GM19463 (cell line): ENCODE results near the gene ASTE1.
A peak's percentile ranks its signal among the peaks of the same experiment; 100 is the strongest.
"Not testable (repeated sequence)": the region's sequence is repeated elsewhere in the genome, so short reads cannot be mapped to it uniquely, and the experiment has no call there.

Experiments
- ATAC-seq: cut with Tn5 transposase; IDR thresholded peaks from one replicate; pipeline ENCODE4 v1.9.1; 2021; ENCODE audit warnings: mild to moderate bottlenecking, moderate library complexity; ENCODE audit not compliant: unreplicated experiment

Gene ASTE1, protein sequence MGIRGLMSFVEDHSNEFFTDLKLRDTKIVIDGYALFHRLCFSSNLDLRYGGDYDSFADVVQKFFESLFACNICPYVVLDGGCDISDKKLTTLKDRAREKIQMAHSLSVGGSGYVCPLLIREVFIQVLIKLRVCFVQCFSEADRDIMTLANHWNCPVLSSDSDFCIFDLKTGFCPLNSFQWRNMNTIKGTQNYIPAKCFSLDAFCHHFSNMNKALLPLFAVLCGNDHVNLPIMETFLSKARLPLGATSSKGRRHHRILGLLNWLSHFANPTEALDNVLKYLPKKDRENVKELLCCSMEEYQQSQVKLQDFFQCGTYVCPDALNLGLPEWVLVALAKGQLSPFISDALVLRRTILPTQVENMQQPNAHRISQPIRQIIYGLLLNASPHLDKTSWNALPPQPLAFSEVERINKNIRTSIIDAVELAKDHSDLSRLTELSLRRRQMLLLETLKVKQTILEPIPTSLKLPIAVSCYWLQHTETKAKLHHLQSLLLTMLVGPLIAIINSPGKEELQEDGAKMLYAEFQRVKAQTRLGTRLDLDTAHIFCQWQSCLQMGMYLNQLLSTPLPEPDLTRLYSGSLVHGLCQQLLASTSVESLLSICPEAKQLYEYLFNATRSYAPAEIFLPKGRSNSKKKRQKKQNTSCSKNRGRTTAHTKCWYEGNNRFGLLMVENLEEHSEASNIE

DNA sequence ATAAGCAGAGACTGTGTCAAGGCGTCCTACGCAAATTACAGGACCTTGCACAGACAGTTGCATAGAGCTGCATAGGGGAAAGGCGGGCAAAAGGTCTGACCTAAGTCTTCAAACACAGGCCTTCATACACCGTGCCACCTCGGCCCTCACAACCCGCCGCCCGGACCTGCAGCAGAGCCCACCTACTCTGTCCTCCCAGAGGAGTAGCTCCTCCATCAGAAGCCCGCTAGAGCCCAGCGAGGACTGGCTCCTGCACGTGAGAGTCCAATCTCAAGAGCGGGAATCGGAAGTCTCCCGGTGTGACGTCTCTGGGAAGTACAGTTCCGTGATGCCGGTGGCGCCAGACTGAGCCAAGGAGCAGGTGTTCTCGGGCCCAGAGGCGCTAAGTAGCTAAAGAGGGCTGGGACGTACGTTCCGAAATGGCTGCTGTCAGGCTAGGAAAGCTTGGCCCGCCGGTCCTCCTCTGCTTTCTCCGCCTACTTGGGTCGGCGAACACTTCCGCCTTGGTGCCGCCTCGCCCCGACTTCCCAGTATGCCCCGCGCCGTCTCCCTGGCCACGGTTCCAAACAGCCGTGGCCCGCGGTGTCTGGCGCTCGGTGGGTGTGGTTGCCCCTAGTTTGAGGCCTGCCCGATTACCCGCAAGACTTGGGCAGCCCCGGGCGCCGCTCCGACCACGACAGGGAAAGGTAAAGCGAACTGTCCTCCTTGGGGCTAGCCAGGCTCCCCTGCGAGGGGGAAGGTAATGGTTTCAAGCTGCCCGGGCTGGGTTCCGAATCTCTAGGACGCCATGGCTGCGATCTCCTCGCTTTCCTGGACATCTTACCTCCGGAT, at the start of gene ASTE1, which contains the start of gene NEK11:
TSS of gene ASTE1 (minus strand) at position 505 of the 831 bp plus-strand sequence. CDS start 1,519 bp downstream, outside the sequence.
TSS of gene NEK11 (plus strand) at position 557 of the 831 bp plus-strand sequence. CDS start 2,832 bp downstream, outside the sequence.
- peak; percentile 99 for ATAC-seq

DNA sequence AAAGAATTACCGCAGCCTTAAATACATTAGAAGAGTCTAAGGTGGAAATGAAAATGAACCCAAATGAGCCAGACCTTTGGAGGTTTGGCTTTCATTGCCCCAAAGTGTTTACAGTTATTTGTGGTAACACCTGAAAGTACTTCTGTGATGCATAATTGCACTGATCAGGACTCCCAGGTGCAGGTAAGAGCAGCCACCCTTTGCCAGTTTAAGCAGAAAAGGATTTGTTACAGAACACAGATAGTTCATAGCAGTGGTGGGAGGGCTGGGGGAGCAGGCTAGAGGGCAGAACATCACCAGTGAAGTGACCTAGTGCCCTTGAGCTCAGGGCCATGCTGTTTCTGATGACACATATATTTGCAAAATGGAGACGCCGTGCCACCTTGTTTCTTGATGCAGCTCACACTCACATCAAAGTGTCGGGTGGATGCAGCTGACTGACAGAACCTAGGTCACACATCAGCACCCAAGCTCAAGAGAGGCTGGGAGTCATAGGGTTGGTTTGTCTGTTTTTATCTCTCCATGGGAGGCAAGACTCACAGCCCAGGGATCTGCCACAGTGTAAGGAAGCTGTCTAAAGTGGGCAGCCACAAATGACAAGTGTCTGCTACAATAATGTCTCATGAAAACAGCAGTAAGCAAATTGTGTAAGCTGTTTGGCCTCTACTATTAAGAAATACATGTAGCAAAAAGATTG, 49.2 kb upstream of the ASTE1 start:
- no peak for ATAC-seq

DNA sequence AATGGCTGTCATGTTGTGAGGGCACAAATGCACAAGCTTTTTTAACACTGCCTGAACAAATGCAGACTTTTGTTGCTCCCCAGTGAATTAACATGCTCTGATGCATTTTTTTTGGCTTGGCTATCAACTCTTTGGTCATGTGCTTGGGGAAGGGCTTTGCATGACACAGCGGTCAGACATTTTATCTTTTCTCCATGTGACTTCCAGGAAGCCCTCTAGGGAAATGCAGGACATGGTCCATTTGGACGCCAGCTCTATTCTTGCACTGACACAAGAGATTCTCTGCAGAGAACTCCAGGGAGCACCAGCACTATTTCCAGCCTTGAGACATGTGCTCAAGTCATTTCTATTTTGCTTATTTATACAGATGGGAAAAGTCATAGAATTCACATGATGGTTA, 46.2 kb upstream of the ASTE1 start:
- no peak for ATAC-seq

DNA sequence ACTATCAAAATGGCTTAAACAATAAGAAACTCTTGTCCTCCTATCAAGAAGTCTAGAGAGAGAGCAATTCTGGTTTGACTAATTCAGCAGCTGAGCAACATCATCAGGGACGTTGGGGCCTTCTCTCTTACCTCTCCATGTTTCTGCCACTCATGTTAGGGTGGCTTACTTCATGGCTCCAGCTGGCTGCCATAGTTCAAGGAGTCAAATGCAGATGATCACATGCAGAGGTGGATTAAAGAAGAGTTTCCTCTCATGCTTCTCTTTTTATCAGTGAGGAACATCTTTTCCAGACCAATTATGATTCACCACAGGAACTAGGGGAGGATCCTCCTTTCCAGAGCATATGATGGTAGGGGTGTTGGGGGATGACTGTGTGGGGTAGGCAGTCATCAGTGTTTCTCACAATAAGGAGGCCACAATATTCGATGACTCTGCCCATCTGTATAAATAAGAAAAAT, 45.5 kb upstream of the ASTE1 start:
- no peak for ATAC-seq

DNA sequence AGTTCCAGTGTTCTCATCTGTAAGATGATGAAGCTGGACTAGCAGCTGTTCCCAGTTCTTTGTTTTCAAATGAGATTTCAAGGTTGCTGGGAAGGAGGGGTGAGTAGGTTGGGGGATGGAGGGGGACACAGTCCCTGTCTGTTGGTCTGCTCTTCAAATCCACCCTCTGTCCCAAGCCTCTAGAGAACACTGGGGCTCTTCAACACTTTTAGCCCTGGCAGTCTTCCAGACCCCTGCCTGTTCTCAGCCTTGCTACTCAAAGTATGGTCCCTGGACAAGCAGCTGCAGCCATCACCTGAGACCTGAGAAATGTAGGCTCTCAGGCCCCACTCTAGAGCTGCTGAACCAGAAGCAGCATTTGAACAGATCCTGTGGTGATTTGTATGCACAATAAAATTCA, 41.4 kb upstream of the ASTE1 start:
- ATAC-seq = no peak

DNA sequence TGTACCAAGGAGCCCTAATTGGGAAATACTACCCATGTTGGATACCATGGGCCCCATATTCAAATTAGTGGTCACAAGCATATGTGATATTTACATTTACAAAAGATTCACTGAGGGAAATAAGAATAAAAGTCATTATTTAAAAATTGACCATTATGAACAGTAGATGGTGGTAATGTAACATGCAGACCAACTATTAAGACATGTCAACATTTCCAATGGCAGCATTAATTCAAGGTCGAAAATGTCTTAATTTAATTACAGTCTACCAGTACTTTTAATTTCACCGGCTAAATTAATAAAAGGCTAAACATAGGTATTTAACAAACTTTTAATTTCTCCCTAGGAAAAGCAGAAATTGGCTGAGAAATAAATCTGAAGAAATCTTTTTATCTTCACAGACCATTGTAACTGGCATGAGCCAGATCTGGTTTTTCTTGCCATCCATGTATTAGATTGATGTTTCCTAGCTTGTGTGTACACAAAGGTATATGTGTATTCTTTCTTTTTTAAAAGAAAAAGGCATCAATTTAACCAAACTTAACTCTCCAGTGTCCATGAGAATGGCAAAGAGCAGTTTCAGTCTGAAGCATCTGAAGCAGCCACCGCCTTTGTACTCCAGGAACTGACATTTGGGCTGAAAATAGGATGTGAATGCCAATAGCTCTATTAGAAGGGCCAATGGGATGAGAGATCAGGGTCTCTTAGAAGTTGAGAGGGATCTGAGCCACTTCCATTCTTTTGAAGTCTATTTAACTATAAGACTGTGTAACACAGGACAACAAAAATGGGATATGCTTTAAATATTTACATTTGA, 26.6 kb upstream of the ASTE1 start:
- no peak for ATAC-seq

DNA sequence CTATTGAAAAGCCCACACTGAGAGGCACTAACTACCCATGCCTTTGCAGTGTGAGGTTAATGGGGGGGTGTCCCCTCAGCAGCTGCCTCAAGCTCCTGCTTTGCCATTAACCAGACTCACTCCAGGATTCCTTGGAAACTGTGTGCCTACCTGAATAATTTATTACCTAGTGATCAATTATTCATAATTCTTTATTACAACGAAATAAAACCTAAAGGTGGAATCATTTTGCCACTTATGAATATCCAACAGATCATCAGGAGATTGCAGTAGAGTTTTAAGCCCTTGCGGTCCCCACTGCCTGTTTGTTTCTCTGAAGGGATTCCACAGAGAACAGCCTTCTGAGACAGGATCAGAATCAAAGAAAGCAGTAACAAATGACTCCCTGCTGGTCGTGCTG, 23.4 kb upstream of the ASTE1 start:
- ATAC-seq = no peak

DNA sequence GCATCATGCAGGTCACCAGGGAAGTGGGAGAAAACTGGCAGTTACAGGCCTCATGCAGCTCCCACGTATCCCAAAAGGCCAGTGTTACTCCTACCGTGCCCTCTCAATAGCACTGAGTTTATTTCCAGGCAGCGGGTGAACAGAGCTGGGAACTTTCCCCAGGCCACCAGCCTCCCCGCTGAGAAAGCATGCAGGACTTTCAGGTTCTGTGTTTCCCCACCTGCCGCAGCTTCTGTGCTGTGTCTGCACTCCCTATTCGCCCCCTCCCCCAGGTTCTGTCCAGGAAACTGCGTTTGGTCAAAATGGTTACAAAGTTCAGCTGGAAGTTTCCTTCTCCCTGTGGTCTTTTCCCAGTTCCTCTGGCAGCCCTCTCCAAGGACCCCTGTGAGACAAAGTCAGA, 21.4 kb upstream of the ASTE1 start:
- ATAC-seq = no peak

DNA sequence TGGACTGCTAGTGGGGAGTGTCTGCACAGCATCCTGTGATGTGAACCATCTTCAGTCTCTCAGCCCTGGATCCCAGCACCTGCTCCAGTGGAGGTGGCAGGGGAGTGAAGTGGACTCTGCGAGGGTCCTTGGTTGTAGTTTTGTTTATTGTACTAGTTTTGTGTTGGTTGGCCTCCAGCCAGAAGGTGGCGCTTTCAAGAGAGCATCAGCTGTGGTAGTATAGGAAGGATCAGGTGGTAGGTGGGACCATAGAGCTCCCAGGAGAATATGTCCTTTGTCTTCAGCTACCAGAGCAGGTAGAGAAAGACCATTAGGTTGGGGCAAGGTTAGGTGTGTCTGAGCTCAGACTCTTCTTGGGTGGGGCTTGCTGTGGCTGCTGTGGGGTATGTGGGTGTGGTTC, 21.0 kb upstream of the ASTE1 start:
- no peak for ATAC-seq

DNA sequence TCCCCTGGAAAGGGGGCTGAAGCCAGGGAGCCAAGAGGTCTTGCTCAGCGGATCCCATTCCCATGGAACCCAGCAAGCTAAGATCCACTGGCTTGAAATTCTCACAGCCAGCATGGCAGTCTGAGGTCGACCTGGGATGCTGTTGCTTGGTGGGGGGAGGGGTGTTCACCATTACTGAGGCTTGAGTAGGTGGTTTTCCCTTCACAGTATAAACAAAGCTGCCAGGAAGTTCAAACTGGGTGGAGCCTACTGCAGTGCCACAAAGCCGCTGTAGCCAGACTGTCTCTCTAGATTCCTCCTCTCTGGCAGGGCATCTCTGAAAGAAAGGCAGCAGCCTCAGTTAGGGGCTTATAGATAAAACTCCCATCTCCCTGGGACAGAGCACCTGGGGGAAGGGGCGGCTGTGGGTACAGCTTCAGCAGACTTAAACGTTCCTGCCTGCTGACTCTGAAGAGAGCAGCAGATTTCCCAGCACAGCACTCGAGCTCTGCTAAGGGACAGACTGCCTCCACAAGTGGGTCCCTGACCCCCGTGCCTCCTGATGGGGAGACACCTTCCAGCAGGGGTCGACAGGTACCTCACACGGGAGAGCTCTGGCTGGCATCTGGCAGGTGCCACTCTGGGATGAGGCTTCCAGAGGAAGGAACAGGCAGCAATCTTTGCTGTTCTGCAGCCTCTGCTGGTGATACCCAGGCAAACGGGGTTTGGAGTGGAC, 15.8 kb upstream of the ASTE1 start:
- ATAC-seq = not testable (repeated sequence)

DNA sequence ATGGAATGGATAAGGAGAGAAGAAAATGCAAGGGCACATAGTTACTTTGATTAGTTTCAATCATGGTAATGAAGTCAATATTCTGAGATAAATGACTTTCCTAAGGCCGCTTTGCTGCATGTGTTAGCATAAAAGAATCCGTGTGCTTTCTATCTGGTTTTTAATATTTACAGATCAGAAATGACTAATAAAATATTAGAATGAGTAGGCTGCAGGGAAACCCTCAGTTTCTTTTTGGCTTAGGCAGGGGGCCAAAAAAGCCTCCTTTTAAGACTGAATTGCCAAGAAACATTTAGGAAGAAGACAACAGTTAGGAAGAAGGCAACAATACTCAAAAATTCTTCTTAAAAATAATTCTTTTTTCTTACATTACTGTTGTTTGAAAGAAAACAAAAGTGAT, 11.7 kb upstream of the ASTE1 start:
- no peak for ATAC-seq

DNA sequence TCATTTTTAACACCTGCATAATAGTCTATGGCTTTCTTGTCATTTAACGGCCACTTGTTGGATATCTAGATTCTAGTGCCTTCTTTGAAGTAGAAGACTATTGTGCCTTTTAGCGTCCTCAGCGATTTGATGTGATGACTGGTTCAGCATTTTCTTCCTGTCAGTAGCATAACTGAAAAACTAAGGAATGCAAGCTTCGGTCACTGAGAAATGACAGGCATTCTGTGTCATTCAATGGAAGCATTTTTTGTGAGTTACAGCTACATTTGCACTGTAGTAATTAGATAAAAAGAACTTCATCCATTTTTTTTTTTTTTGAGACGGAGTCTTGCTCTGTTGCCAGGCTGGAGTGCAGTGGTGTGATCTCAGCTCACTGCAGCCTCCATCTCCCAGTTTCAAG, 10.4 kb upstream of the ASTE1 start:
- ATAC-seq = no peak

DNA sequence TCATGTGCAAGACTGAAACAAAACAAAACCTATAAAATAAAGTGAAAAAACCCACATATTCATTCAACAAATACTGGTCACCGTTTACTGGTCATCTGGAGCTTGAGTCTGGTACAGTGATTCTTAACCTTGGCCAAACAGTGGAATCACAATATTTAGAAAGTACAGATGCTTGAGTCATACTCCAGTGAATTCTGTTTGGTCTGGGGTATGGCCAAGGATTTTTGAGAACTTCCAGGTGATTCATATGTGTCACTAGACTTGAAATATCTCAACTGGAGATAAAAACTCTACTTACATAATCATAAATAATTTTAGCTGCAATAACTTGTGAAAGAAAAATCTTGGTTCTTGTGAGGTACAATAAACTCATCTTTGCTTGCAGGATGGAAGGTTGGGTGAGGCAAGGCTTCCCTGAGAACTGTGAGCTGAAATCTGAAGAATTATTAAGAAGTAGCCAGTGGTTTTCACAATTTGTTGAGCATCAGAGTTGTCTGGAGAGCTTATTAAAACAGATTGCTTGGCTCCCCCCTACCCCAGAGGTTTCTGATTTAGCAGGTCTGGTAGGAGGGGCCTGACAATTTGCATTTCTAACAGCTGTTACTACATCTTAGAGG, 9.7 kb upstream of the ASTE1 start:
- no peak for ATAC-seq

DNA sequence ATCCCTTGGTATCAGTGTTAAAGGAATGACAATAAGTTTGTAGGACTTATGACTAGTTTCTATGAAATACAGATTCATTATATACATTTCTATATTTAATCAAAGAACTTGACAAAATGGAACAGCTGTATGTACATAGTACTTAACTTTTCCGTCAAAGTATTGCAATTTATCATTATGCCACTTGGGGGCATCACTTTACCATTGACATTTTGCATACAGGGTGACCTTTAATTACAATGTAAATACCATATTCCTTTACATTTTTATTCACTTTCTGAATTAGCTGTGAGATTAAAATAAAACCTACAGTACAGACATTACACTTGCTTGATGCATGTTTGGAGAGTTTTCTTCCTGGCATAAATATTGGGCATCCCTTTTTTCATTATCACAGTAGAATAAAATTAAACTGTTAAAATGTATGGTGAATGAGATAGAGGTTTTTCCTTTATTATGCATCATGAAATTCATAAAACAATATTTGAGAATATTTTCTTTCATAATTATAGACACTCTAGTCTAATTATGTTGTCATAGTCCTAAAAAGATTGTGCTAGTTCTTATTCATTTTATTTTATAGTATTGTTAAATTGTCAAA, 7.0 kb upstream of the ASTE1 start:
- no peak for ATAC-seq

DNA sequence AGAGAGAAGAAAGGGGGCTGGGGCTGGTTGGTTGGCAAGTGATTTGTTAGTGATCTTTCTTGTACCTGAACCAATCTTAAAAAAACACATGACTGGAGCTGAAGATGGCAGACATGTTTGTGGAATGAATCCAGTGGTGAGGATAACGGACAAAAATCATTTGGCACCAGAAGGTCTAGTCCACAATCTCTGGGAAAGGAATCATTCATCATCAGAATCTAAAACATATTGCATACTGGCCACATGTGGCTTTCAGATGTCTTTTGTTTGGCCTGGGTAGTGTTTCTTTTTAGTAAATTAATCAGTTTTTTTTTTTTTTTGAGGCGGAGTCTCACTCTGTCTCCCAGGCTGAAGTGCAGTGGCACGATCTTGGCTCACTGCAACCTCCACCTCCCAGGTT, 5.0 kb upstream of the ASTE1 start:
- no peak for ATAC-seq

DNA sequence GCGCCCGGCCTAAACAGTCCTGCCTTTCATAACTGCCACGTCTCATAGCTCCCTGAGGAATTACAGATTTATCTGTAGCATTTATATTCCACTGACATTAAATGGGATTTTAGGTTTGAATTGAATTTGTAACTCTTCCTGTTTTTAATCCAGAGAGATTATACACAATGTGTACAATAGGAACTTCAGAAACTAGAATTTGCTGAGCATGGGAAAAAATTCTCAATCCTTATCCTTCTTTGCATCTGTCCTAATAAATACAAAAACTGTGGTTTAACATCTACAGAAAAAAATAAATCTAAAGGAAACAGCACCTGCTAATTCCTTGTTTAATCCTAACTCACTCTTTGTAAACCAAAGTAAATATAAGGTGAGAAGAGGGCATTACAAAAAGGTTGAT, 2.2 kb upstream of the ASTE1 start:
- no peak for ATAC-seq

DNA sequence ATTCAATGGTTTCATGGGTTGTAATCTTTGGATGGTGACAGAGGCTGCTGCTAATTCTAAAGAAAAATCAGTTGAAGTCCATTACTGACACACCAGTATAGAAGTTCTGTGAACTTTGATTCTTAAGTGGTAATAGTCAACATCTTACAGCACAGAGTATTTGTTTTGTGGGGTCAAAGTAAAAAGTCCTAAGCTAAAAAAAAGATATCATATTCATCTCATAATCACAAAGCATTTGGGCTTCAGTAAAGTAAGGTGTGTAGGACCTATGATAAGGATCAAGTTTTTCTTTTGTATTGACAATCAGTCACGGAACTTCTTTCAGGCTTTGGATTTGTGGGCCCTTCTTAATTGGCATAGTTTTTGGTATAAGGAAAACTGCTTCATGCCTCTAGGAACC, 1.1 kb downstream of the ASTE1 start:
- no peak for ATAC-seq

DNA sequence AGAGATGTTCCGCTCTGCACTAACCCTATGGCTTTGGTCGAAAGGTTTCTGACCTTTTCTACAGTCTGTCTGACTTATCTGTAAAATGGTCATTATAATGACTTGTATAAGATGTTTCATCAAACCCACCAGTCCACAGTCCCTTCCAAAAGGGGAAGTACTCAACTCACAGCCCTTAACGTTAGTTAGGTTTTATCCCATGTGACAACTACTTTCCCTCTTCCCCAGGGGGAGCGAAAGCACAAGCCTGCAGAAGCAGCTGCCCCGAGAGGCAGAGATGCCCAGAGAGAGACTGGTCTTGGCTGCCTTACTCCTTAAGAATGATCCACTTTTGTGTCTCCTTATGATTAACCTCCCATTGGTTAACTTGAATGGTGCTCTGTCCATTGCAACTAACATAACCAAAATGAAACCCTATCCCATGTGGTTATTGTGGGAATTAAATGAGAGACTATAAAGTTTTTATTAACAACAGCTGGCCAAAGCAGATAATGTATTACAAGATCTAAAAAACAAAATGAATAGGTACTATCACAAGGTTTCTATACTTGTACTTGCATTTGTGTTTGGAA, 6.4 kb downstream of the ASTE1 start:
- ATAC-seq = no peak
